ENCODE results near the gene IRF2BP2. TPM values are rescaled to one million over a fixed set of nuclear protein-coding genes. Genes with fewer than 3 reads are reported as not detected.
A peak's percentile ranks its signal among the peaks of the same experiment; 100 is the strongest.

IRF2BP2 gene
- total and polyA plus RNA-seq, 2 of the 13 experiments (the other 11 are each of a cell fraction or from before 2014, with no cell fraction given), result 140 to 147 TPM

DNA sequence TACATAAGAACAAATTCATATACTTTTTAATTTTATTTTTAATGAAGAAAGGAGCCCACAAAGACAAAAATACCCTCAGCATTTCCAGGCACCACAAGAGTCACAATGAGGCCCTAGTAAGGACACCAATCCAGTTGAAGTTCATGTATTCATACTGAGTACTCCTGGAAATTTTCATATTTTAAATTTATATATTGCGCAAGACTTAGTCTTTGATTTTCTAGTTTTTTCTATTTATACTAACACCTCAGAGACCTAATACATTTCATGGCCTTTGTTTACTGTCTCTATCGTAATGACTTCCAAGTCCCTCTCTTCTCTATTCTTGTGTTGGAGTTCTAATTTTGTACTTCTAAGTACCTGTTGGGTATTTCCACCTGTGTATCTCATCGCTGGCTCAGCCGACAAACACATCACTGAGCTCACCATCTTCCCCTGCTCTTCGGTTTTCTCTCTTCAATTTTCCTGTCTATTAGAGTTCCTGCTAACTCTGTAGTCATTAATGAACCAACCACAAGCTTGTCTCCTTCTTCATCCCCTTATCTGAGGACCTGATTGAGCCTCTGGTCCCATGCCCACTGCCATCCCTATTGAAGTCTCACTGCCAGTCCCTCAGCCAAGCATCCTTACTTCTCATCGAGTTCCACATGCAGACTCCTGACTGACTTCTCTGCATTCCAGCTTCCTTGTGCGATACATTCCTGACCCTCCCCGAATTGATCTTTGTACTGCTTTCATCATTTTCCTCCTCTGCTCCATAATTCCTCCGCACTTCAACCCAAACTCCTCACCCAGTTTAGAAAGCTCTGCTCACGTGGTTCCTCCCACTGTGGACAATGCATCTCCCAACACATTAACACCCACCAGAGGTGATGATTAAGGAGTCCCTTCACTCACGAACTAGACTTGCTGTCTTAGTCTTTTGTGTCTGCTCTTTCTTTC is 17.3 kb upstream of the IRF2BP2 start (continued):
- TF ChIP-seq, protein P1, sequence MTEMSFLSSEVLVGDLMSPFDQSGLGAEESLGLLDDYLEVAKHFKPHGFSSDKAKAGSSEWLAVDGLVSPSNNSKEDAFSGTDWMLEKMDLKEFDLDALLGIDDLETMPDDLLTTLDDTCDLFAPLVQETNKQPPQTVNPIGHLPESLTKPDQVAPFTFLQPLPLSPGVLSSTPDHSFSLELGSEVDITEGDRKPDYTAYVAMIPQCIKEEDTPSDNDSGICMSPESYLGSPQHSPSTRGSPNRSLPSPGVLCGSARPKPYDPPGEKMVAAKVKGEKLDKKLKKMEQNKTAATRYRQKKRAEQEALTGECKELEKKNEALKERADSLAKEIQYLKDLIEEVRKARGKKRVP (CRISPR knock-in tag; IDR thresholded peaks at IDR 0.05), result peak in 1 of 2 experiments; percentile 10; a peak in 1 of 4 replicates
- TF ChIP-seq GATA4 (IDR thresholded peaks at IDR 0.05; ENCODE audit: borderline replicate concordance, low read depth), result no peak
- TF ChIP-seq ZNF10 (CRISPR knock-in tag; IDR thresholded peaks at IDR 0.05; ENCODE audit: borderline replicate concordance, low read depth), result no peak
- TF ChIP-seq TCF12 (IDR thresholded peaks at IDR 0.05), result no peak
- TF ChIP-seq TCF12 (CRISPR knock-in tag; IDR thresholded peaks at IDR 0.05), result no peak
- TF ChIP-seq SP4 (CRISPR knock-in tag; IDR thresholded peaks at IDR 0.05), result no peak
- TF ChIP-seq ZNF598 (CRISPR knock-in tag; IDR thresholded peaks at IDR 0.05; ENCODE audit: borderline replicate concordance), result no peak
- TF ChIP-seq TP53 (CRISPR knock-in tag; conservative IDR thresholded peaks at IDR 0.05), result no peak
- TF ChIP-seq SMC3 (IDR thresholded peaks at IDR 0.05; ENCODE audit: low read length), result 0 out of 2 replicates have a peak, but pooled peaks have one; percentile 3
- peak; percentile 65; the same call in 1 of the 2 replicates for TF ChIP-seq ELF3 (CRISPR knock-in tag; IDR thresholded peaks at IDR 0.05)
- TF ChIP-seq TEAD3 (CRISPR knock-in tag; optimal IDR thresholded peaks at IDR 0.05; ENCODE audit: borderline replicate concordance), result peak; percentile 96
- TF ChIP-seq, protein P2, sequence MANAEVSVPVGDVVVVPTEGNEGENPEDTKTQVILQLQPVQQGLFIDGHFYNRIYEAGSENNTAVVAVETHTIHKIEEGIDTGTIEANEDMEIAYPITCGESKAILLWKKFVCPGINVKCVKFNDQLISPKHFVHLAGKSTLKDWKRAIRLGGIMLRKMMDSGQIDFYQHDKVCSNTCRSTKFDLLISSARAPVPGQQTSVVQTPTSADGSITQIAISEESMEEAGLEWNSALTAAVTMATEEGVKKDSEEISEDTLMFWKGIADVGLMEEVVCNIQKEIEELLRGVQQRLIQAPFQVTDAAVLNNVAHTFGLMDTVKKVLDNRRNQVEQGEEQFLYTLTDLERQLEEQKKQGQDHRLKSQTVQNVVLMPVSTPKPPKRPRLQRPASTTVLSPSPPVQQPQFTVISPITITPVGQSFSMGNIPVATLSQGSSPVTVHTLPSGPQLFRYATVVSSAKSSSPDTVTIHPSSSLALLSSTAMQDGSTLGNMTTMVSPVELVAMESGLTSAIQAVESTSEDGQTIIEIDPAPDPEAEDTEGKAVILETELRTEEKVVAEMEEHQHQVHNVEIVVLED (CRISPR knock-in tag; IDR thresholded peaks at IDR 0.05; ENCODE audit: borderline replicate concordance), result no peak
- no peak for TF ChIP-seq SP140L (CRISPR knock-in tag; IDR thresholded peaks at IDR 0.05; ENCODE audit: borderline replicate concordance)
- TF ChIP-seq, protein P3, sequence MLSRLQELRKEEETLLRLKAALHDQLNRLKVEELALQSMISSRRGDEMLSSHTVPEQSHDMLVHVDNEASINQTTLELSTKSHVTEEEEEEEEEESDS (CRISPR knock-in tag; IDR thresholded peaks at IDR 0.05; ENCODE audit: borderline replicate concordance), result no peak
- no peak for TF ChIP-seq ZNF234 (CRISPR knock-in tag; conservative IDR thresholded peaks at IDR 0.05)
- TF ChIP-seq ZNF883 (CRISPR knock-in tag; IDR thresholded peaks at IDR 0.05; ENCODE audit: not compliant biosample characterization), result no peak
- TF ChIP-seq MBNL3 (CRISPR knock-in tag; conservative IDR thresholded peaks at IDR 0.05), result no peak
- TF ChIP-seq, protein P4, sequence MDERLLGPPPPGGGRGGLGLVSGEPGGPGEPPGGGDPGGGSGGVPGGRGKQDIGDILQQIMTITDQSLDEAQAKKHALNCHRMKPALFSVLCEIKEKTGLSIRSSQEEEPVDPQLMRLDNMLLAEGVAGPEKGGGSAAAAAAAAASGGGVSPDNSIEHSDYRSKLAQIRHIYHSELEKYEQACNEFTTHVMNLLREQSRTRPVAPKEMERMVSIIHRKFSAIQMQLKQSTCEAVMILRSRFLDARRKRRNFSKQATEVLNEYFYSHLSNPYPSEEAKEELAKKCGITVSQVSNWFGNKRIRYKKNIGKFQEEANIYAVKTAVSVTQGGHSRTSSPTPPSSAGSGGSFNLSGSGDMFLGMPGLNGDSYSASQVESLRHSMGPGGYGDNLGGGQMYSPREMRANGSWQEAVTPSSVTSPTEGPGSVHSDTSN (CRISPR knock-in tag; IDR thresholded peaks at IDR 0.05), result no peak
- peak; percentile 57; the same call in 1 of the 2 replicates for TF ChIP-seq ZNF746 (CRISPR knock-in tag; IDR thresholded peaks at IDR 0.05)
- no peak for TF ChIP-seq RBM22 (optimal IDR thresholded peaks at IDR 0.05; ENCODE audit: low read length)
- TF ChIP-seq, protein P5, sequence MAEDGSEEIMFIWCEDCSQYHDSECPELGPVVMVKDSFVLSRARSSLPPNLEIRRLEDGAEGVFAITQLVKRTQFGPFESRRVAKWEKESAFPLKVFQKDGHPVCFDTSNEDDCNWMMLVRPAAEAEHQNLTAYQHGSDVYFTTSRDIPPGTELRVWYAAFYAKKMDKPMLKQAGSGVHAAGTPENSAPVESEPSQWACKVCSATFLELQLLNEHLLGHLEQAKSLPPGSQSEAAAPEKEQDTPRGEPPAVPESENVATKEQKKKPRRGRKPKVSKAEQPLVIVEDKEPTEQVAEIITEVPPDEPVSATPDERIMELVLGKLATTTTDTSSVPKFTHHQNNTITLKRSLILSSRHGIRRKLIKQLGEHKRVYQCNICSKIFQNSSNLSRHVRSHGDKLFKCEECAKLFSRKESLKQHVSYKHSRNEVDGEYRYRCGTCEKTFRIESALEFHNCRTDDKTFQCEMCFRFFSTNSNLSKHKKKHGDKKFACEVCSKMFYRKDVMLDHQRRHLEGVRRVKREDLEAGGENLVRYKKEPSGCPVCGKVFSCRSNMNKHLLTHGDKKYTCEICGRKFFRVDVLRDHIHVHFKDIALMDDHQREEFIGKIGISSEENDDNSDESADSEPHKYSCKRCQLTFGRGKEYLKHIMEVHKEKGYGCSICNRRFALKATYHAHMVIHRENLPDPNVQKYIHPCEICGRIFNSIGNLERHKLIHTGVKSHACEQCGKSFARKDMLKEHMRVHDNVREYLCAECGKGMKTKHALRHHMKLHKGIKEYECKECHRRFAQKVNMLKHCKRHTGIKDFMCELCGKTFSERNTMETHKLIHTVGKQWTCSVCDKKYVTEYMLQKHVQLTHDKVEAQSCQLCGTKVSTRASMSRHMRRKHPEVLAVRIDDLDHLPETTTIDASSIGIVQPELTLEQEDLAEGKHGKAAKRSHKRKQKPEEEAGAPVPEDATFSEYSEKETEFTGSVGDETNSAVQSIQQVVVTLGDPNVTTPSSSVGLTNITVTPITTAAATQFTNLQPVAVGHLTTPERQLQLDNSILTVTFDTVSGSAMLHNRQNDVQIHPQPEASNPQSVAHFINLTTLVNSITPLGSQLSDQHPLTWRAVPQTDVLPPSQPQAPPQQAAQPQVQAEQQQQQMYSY (CRISPR knock-in tag; IDR thresholded peaks at IDR 0.05), result no peak
- TF ChIP-seq ZNF367 (CRISPR knock-in tag; IDR thresholded peaks at IDR 0.05; ENCODE audit: borderline replicate concordance), result no peak

Measured in HepG2 (cell line).